Mammary epithelial cell (primary cell): ENCODE results near the gene FRAS1.

Experiments
- EZH2 ChIP-seq: IDR thresholded peaks from 2 replicates; pipeline ENCODE4 v1.6.1; 2012; ENCODE audit warnings: low read length, inconsistent platforms, borderline replicate concordance
- TF ChIP-seq, protein P1 (sequence below), 2 donors: IDR thresholded peaks in 1 of 2; conservative IDR thresholded peaks in 1 of 2; 2 replicates each; pipeline ENCODE4 v1.5.1; 2011 to 2012; ENCODE audit warnings: inconsistent platforms in 2 of 2, low read length in 2 of 2, mild to moderate bottlenecking in 2 of 2, control low read depth in 1 of 2, low read depth in 1 of 2; ENCODE audit not compliant: insufficient read depth in 1 of 2; ENCODE audit errors: extremely low read depth in 1 of 2

DNA sequence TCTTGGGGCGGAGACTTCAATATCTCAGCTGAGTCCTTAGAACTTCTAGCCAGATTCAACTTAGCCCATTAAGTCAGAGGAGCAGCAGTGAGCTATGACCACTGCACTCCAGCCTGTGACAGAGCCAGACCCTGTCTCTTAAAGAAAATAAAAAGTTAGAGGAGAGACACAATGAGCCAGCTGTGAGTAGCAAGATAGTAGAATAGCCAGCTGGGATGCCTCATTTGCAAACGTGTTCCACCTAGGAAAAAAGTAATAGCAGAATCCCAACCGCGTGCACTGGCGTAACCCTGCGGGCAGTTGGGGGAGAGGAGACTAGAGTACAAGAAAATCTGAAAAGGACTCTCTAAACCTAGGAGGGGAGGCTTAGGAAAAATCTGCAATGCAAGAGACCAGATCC, 361.3 kb downstream of the FRAS1 start:
- TF ChIP-seq, protein P1, sequence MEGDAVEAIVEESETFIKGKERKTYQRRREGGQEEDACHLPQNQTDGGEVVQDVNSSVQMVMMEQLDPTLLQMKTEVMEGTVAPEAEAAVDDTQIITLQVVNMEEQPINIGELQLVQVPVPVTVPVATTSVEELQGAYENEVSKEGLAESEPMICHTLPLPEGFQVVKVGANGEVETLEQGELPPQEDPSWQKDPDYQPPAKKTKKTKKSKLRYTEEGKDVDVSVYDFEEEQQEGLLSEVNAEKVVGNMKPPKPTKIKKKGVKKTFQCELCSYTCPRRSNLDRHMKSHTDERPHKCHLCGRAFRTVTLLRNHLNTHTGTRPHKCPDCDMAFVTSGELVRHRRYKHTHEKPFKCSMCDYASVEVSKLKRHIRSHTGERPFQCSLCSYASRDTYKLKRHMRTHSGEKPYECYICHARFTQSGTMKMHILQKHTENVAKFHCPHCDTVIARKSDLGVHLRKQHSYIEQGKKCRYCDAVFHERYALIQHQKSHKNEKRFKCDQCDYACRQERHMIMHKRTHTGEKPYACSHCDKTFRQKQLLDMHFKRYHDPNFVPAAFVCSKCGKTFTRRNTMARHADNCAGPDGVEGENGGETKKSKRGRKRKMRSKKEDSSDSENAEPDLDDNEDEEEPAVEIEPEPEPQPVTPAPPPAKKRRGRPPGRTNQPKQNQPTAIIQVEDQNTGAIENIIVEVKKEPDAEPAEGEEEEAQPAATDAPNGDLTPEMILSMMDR (conservative IDR thresholded peaks at IDR 0.05 in 1 of 2, IDR thresholded peaks at IDR 0.05 in 1 of 2; ENCODE audit: extremely low read depth in 1 of 2, insufficient read depth in 1 of 2, low read depth in 1 of 2, low read length in 2 of 2), result no peak
- no peak for TF ChIP-seq EZH2
